ENCODE measurements around the gene ERGIC1. TPM values are rescaled to one million over a fixed set of nuclear protein-coding genes. Genes with fewer than 3 reads are reported as not detected.

Gene ERGIC1
- total RNA-seq, 1 donor from 2014 or later, result 131 TPM

- no peaks in the 10 kb centered on the region for H3K9me3 Mint-ChIP-seq (ENCODE audit: unreplicated experiment)
- FAIRE-seq, result no peak
- Histone ChIP-seq H4K20me1 (ENCODE audit: insufficient read depth, low read length) (peaks cover 85% of the 10 kb centered on the region), H3K4me1 (ENCODE audit: insufficient read depth, low read length) (peaks cover 3% of the 10 kb centered on the region), H2AFZ (ENCODE audit: low read depth, low read length) (no peak overlapping the region), H3K4me3 (ENCODE audit: insufficient read depth, low read depth, low read length) (no peak overlapping the region), H3K4me2 (ENCODE audit: low read length) (no peak overlapping the region), H3K36me3 (ENCODE audit: insufficient read depth, low read length) (peaks cover 6% of the 10 kb centered on the region), H3K9me3 (ENCODE audit: insufficient read depth, low read depth, low read length) (no peaks in the 10 kb centered on the region), H3K9ac (ENCODE audit: low read length) (no peak overlapping the region), H3K79me2 (ENCODE audit: insufficient read depth, low read length) (peaks cover 97% of the 10 kb centered on the region), H3K27ac (ENCODE audit: low read depth, low read length) (no peak overlapping the region), H3K27me3 (ENCODE audit: insufficient read depth, low read length) (no peaks in the 10 kb centered on the region)
- H3K27me3 Mint-ChIP-seq (ENCODE audit: low read depth, unreplicated experiment), result no peaks in the 10 kb centered on the region
- no peak for TF ChIP-seq EZH2 (IDR thresholded peaks at IDR 0.05; ENCODE audit: insufficient read depth, low read length)
- TF ChIP-seq CTCF (IDR thresholded peaks at IDR 0.05; ENCODE audit: insufficient read depth, low read depth, low read length), result no peak
- no peak overlapping the region for H3K4me3 Mint-ChIP-seq (ENCODE audit: unreplicated experiment)
- no peak for DNase-seq (ENCODE audit: low read depth)
- peaks cover 8% of the 10 kb centered on the region for H3K4me1 Mint-ChIP-seq (ENCODE audit: low read depth, unreplicated experiment)
- no peak overlapping the region for H3K27ac Mint-ChIP-seq (ENCODE audit: unreplicated experiment)
- peaks cover 7% of the 10 kb centered on the region for H3K36me3 Mint-ChIP-seq (ENCODE audit: low read depth, unreplicated experiment)
These were observed 9.9 kb downstream of the ERGIC1 start for GRCh38 chr5:172843825-172844576.

- Histone ChIP-seq H3K4me2 (ENCODE audit: low read length) (no peak overlapping the region), H3K9ac (ENCODE audit: low read length) (no peak overlapping the region), H3K79me2 (ENCODE audit: insufficient read depth, low read length) (peaks cover 97% of the 10 kb centered on the region), H3K27me3 (ENCODE audit: insufficient read depth, low read length) (no peaks in the 10 kb centered on the region), H3K9me3 (ENCODE audit: insufficient read depth, low read depth, low read length) (no peaks in the 10 kb centered on the region), H2AFZ (ENCODE audit: low read depth, low read length) (no peak overlapping the region), H3K27ac (ENCODE audit: low read depth, low read length) (no peak overlapping the region), H3K4me1 (ENCODE audit: insufficient read depth, low read length) (peaks cover 3% of the 10 kb centered on the region), H3K36me3 (ENCODE audit: insufficient read depth, low read length) (peaks cover 6% of the 10 kb centered on the region), H3K4me3 (ENCODE audit: insufficient read depth, low read depth, low read length) (no peak overlapping the region), H4K20me1 (ENCODE audit: insufficient read depth, low read length) (peaks cover 87% of the 10 kb centered on the region)
- no peak overlapping the region for H3K4me3 Mint-ChIP-seq (ENCODE audit: unreplicated experiment)
- H3K36me3 Mint-ChIP-seq (ENCODE audit: low read depth, unreplicated experiment), result peaks cover 7% of the 10 kb centered on the region
- FAIRE-seq (no peak), DNase-seq (ENCODE audit: low read depth) (no peak)
- H3K4me1 Mint-ChIP-seq (ENCODE audit: low read depth, unreplicated experiment), result peaks cover 11% of the 10 kb centered on the region
- no peak overlapping the region for H3K27ac Mint-ChIP-seq (ENCODE audit: unreplicated experiment)
- H3K9me3 Mint-ChIP-seq (ENCODE audit: unreplicated experiment), result no peaks in the 10 kb centered on the region
- no peak for TF ChIP-seq CTCF (IDR thresholded peaks at IDR 0.05; ENCODE audit: insufficient read depth, low read depth, low read length)
- TF ChIP-seq EZH2 (IDR thresholded peaks at IDR 0.05; ENCODE audit: insufficient read depth, low read length), result no peak
- H3K27me3 Mint-ChIP-seq (ENCODE audit: low read depth, unreplicated experiment), result no peaks in the 10 kb centered on the region
These were observed 10.5 kb downstream of the ERGIC1 start for GRCh38 chr5:172844577-172844838.

GRCh38 chr5:172845154-172845553, 11.1 kb downstream of the ERGIC1 start:
- no peak overlapping the region for H2AFZ ChIP-seq (ENCODE audit: low read depth, low read length)
- H3K4me1 Mint-ChIP-seq (ENCODE audit: low read depth, unreplicated experiment), result peaks cover 14% of the 10 kb centered on the region

More at GRCh38 chr5:172845154-172845553, 11.1 kb downstream of the ERGIC1 start:
- H3K27me3 Mint-ChIP-seq (ENCODE audit: low read depth, unreplicated experiment), result no peaks in the 10 kb centered on the region
- DNase-seq (ENCODE audit: low read depth) (no peak), FAIRE-seq (no peak)
- no peaks in the 10 kb centered on the region for H3K9me3 Mint-ChIP-seq (ENCODE audit: unreplicated experiment)
- no peak overlapping the region for H3K9ac ChIP-seq (ENCODE audit: low read length)
- no peak for TF ChIP-seq EZH2 (IDR thresholded peaks at IDR 0.05; ENCODE audit: insufficient read depth, low read length)
- no peak for TF ChIP-seq CTCF (IDR thresholded peaks at IDR 0.05; ENCODE audit: insufficient read depth, low read depth, low read length)
- H4K20me1 ChIP-seq (ENCODE audit: insufficient read depth, low read length), result peaks cover 85% of the 10 kb centered on the region
- no peak overlapping the region for H3K4me3 ChIP-seq (ENCODE audit: insufficient read depth, low read depth, low read length)
- peaks cover 3% of the 10 kb centered on the region for H3K36me3 ChIP-seq (ENCODE audit: insufficient read depth, low read length)
- no peaks in the 10 kb centered on the region for H3K9me3 ChIP-seq (ENCODE audit: insufficient read depth, low read depth, low read length)
- H3K27ac Mint-ChIP-seq (ENCODE audit: unreplicated experiment), result no peak overlapping the region
- peaks cover 7% of the 10 kb centered on the region for H3K36me3 Mint-ChIP-seq (ENCODE audit: low read depth, unreplicated experiment)
- H3K27me3 ChIP-seq (ENCODE audit: insufficient read depth, low read length), result no peaks in the 10 kb centered on the region
- H3K27ac ChIP-seq (ENCODE audit: low read depth, low read length), result no peak overlapping the region
- H3K4me1 ChIP-seq (ENCODE audit: insufficient read depth, low read length), result peaks cover 6% of the 10 kb centered on the region
- H3K4me2 ChIP-seq (ENCODE audit: low read length), result no peak overlapping the region
- H3K79me2 ChIP-seq (ENCODE audit: insufficient read depth, low read length), result peaks cover 97% of the 10 kb centered on the region
- H3K4me3 Mint-ChIP-seq (ENCODE audit: unreplicated experiment), result no peak overlapping the region

Measured in astrocyte (in vitro differentiated cells and primary cell).